HS-27A (cell line): ENCODE results near the gene TPD52L2.
A peak's percentile ranks its signal among the peaks of the same experiment; 100 is the strongest.

Experiments
- DNase-seq: peaks from one replicate; pipeline ENCODE4 v3.0.0-alpha.2; 2012; ENCODE audit warnings: low read depth, missing footprints

The TPD52L2 gene

DNA sequence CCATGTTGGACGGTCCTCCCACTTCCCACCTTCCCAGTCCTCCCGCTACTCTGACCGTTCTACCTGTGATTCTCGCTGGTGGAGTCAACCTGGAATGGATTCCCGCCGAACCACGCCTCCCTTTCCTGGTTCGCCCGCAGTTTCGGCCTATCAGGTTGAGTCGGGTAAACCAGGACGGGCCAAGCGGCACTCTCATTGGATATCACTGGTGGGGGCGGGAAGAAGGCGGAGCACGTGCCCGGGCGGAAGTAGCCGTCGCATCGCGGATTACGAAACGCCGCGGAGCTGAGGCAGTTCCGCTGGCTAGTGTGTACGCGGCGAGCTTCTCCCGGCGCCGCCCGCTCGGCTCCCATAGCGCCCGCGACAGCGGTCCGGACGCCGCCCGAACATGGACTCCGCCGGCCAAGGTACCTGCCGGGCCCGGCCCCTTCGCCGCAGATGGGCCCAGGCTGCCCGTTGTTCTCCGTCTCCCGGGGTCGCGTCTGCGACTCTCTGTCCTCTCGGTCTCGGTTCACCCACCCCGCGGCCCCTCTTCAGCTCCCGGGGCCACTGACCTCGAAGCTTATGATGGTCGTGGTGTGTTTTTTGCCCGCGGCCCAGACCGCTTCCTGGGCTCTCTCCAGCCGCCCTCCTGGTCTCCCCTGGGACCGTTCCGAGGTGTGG is at the start of gene TPD52L2:
Gene TPD52L2 (plus strand): TSS at position 293 of the 663 bp plus-strand sequence. CDS start 96 bp downstream, at position 389.
- DNase-seq = peak; percentile 98

DNA sequence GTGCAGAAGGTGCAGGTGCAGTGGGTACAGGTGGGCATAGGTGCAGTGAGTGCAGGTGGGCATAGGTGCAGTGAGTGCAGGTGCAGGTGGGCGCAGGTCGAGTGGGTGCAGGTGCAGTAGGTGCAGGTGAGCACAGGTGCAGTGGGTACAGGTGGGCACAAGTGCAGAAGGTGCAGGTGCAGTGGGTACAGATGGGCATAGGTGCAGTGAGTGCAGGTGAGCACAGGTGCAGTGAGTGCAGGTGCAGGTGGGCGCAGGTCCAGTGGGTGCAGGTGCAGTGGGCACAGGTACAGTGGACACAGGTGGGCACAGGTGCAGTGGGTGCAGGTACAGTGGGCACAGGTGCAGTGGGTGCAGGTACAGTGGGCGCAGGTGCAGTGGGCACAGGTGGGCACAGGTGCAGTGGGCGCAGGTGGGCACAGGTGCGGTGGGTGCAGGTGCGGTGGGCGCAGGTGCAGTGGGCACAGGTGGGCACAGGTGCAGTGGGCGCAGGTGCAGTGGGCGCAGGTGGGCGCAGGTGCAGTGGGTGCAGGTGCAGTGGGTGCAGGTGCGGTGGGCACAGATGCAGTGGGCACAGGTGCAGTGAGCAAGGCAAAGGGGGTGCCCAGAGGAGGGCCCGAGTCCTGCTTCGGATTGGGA is 49.3 kb upstream of the TPD52L2 start:
- DNase-seq = no peak

DNA sequence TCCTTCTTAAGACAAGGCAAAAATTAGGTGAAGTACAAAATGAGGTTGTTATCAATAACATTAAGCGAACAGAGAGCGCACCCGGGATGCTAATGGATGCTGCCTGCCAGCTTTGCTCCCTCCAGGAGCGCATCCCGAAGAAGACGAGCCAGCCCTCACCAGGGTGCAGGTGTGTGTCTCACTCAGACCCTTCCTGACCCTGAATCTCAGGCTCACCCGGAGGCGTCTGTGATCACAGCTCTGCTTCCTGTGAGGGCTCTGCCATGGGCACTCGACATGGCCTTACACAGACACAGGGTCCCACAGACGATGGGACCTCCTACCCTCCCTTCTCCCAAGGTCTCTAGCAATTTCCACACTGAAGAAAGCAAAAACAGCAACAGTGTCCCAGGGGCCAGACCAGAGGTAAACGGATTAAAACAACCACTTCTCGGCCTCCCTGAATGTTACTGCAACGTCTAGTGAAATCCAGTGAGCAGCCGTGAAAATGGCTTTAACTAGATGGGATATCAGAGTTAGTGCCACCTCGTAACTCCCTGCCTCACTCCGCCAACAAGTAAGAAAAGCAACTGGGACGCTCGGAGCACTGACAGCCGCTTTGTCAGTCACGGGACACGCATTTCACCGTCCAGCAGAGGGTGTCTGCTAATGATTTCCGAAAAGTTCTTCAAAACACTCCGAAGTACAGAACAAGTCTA is 45.7 kb upstream of the TPD52L2 start:
- no peak for DNase-seq

DNA sequence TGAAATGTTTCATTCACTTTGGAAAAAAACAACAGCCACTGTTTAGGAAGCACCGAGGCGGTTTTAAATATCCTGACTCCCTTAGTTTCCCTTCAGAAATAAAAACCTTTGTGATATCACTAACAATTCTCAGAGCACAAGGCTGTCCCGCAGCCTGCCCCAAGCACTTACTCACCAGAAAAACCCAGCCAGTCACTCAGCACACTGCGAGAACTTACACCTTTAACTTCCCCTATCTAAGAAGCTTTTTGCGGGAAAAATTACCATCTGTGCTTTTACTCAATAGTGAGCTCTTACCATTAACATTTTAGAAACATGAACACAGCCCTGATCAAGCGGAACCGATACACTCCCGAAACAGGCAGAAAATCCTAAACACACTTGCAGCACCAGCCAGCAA is 43.3 kb upstream of the TPD52L2 start:
- no peak for DNase-seq

DNA sequence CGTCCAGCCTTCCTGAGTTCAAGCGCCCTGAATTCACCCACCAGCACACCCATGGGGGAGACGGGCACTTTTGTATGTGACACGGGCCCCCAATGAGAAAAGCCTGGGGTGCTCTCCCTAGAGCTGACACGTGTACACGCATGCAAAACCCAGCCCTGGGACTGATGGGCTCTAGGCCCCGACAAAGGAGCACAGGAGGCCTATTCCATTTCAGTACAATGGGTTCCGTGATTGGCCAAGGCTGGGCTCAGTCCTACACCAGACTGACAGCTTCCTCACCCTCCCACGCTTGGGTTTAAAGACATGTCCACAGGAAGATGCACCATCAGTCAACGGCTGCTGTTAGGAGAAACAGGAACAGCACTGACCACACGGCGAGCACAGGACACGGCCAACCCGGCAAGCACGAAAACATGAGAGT is 42.8 kb upstream of the TPD52L2 start:
- no peak for DNase-seq

DNA sequence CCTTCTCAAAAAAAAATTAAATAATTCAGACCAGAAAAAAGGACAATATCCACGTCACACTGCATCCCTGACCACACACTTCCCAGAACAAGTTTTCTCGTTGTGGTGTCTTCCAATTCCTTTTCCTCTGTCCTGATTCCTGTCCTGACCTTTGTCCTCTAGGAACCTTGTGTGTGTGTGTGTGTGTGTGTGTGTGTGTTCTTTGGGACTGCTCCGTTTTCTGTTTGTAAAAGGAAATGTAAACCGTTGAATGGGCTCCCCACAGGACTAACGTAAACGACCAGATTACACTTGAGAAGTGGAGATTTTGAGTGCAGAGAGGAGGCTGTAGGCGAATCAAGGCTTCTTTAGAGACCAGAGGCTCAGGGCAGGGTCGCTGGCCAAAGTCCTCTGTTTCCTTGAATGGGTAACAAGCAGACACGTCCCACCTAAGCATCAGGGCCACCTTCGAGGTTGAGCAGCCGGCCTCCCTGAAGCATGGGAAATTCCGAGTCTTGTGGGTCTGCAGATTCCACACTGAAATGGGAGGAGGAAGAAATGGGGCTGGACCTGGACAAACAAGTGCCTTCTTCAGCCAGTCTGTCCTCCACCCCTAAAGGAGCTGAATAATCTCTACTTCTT is 41.3 kb upstream of the TPD52L2 start:
- DNase-seq = no peak

DNA sequence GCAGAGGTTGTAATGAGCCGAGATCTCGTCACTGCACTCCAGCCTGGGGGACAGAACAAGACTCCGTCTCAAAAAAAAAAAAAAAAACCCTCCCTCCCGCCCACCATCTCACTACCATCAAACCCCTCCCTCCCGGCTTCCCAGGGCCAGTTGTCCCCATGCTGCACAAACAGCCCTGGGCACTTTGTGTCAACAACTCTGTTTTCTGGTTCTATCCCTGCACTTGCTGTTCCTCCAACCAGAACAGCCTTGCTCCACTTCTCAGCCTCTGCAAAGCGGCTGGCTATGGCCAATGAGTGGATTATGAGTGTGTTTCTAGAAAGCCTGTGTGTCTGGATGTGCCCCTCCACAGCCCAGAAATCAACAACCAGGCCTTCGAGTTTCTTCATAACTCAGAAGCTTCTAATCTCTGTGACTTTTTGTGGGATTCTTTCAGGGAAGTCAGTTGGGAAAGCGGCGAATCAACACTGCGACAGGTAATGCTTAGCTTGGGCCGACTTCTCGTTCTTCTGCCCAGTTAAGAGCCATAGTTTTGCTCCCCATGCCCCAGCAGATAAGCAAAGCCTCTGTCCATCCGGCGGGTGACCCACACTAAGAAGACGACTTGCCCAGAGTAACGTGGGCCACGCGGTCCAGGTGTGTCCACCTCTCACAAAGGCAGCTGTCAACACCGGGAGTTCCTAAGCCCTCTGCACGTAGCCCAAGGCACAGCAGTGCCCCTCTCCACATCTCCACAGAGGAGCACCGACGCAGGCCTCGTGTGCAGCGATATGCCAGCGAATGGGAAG is 39.5 kb upstream of the TPD52L2 start:
- DNase-seq = no peak

DNA sequence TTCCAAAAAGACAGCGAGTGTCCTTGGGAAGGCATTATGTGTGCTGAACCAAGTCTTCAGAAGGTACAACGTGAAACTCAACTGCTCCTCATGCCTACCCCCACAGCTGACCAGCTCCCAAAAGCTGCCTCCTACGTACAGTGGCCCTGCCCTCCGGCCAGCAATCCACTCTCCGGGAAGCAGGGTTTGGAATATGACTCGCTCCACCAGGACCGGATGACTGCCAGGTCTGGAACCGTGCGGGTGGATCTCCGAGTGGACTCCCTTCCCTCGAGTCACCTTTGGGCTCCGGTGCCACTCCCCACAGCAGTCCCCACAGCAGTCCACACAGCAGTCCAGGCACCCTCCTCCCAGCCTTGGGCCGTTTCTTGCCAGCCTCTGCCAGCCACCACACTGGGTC is 38.3 kb upstream of the TPD52L2 start:
- DNase-seq = no peak

DNA sequence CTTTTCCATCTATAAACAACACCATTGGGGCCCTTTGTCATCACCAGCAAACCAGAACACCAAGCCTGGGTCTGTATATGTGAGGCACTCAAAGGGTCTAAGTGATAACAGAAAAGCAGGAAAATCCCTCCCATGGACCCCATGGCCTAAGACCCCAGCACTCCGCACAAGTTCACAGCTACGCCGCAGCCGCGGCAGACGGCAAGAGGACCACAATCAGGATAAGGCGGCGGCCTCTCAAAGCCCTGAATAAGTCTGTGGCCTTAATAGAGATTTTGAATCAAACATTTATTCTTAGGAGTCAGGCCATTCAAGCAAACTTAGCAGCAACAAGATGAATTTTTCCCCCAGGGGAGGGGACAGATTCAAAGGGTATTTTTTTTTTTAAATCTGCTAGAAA is 36.9 kb upstream of the TPD52L2 start:
- no peak for DNase-seq

DNA sequence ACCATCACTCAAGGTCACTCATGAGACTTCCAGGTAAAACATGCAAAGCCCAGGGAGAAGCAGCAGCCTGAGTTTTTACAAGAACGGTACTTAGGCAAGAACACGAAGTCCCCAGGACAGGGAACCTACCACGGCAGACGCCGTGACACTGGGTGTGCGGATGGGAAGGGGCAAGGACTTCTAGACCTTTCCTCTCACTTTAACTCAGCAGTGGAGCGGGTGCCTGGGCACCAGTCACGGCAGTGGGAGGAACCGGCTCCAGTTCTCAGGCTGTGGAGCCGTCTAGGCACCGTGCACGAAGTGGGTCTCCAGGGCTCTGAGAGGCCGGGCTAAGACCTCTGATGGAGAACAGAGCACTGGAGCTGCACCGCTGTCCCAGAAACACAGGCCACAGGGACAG is 36.5 kb upstream of the TPD52L2 start:
- DNase-seq = no peak

DNA sequence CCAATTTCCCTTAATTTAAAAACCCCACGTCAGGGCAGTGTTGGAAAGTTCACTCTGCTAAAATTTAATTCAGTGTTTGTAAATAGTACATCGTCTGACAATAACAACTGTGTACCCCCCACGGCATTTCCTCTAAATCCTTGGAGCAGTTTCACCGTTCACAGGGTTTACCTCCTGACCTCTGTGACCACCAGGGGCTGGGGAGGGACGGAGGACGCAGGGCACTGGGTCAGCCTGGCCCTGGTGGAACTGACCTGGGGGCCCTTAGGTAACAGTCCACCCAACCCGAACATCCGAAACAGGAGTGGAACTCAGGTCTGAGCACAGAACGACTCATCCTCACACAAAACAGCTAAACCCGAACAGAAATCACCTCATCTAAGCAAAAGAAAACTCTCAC is 36.1 kb upstream of the TPD52L2 start:
- no peak for DNase-seq

DNA sequence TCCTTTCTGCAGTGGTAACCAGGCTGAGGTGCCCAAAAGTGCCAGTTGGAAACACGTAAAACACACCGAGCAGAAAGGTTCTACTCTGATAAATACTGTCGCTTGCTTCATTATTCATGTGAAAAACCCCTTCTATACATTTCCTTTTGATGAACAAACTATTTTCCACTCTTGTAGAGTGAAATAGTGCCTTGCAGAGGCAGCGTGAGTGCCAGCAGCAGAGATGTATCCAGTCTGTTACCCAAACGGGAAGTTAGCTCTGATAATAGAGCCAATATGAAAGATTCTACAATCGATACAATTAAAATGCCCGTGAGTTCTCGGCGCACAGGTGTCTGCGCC is 35.5 kb upstream of the TPD52L2 start:
- DNase-seq = no peak

DNA sequence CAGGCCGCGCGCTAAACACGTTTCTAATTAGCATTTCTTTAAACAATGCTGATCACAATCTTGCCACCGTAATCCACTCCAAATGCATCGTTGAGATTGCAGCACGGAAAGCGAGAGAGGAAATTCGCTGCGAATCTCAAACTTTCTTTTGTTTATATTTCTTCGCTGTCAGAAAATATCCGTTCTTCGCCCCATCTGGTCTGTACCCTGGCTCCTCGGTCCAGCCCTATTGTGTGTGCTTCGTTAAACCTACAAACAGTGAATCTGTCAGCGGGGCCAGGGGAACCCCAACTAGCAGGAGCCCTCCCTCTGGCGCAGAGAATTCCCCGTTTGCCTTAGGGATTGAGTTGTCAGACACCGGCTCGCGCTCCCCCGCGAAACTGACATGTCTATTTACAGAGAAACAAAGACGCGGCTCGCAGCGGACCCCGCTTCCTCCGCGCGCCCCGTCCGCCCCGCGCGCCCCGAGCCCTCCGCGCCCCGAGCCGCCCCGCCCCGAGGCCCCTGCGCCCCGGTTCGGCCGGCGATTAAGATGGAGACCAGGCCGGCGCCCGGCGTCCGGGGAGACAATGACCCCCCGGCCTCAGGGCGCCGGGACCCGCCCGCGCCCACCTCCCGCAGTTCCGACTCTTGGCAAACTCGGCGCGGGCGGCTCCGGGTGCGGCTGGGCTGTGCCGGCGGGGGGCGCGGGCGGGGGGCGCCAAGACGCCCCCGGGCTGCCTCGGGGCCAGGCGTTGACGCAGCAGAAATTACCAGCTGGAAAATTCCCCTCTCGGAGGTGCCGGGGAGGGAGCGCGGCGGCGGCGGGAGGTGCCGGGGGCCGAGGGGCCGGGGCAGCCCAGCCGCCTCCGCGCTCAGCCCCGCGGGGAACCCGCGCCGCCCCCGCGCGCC is 34.9 kb upstream of the TPD52L2 start:
- no peak for DNase-seq

DNA sequence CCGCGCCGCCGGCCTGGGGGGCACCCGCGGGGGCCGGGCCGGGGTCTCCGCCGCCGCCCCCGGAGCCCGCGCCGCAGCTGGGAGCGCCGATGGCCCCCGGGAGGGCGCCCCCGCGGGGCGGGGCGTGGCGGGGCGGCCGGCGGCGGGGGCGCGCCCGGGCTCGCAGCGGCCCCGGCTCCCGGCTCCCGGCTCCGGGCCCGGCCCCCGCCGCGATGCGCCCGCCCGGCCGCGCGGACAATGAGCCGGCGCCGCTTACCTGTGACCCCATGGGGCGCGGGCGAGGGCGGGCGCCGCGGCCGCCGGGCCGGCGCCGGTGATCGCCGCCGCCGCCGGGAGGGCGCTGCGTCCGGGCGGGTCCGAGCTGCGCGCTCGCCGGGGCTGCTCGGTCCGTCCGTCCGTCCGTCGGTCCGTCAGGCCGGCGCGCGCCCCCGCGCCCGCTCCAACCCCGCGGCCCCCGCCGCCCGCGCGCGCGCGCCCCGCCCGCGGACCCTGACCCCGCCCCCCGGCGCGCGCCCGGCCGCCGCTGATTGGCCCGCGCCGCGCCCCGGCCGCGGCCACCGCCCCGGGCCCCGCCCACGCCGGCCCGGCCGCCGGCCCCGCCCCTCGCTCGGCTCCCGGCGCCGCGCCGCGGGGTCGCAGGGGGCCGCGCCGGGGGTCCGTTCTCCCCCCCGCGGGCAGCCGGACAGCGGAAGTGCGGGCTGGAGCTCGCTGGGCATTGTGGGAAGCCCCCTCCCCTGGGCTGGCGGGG is 34.1 kb upstream of the TPD52L2 start, which contains the start of gene ZBTB46:
Gene ZBTB46 (minus strand): TSS at position 424 of the 748 bp plus-strand sequence. CDS start 40,507 bp downstream, outside the sequence.
- DNase-seq = no peak

DNA sequence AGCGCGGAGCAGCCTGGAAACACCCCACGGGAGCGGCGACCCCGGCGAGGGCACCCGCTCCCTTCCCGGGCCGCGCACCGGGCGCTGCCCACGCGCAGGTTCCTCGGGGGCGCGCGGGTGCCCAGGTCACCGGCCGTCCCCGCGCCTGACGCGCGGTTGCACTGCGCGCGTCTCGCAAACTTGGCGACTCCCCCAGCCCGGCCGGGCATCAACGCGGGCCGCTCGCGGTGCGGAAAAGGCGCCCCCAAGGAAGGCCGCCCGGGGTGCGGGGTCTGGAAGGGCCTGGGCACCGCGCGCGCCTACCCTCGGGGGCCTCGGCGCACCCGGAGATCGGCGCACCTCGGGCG is 33.5 kb upstream of the TPD52L2 start:
- DNase-seq = no peak

DNA sequence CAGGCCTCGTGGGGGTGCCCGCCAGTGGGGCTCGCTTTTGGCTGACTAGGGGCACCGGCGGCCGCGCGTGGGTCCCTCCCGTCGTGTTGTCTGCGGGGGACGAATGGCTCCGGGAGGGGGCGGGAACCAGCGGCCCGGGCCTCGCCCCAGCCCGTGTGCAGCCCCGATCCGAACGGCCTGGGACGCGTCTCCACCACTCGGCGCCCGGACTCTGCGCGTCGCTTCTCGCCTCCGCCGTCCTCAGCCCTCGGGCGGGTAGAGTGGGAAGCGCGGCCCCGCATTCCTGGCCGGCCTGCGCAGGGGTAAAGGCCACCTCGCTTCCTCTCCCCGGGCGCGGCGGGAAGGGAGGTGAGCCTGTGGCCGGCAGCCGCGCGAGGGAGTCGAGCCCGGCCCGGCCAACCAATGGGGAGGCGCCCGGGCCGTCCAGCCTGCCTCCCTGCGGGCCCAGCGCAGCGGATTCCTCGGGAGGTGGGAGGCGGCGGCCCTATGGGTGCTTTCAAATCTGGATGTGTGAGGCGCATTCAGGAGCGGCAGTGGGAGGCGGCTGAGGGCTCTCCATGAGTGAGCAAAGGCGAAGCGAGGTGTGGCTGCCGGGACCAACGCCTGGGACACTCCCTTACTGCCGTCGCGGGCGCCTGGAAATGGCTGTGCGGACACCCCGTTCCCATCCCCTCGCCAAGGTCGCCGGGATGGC is 32.9 kb upstream of the TPD52L2 start:
- no peak for DNase-seq

DNA sequence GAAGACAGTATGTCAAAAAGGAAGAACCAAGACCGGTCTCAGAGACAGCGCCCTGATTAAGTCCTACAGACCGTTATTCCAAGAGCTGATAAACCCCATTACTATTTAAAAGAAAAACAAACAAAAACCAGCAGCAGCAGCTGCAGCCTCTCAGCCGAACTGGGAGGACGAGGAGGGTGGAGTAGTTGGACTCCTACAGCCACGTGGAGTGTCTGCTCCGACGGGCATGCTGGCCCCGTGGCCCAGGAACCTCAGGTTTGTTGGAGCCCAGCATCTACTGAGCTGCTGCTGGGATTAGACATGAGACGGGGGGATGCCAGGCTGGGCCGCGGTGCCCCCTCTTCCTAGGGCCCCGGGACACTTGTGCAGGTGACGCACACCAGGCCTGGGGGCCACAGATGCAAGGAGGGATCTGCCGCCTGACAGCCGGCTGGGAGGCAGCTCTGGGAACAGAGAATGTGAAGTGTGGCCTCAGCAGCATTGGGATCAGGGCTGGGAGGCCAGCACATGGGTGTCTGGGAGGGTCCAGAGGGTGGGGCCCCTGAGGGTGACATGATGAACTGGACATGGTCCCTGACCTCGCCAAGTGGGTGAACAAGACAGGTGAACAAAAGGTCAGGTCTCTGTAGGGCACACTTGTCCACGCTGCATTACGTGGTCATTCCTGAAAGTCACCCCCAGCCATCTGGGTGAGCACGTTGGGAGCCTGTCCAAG is 31.1 kb upstream of the TPD52L2 start:
- no peak for DNase-seq

DNA sequence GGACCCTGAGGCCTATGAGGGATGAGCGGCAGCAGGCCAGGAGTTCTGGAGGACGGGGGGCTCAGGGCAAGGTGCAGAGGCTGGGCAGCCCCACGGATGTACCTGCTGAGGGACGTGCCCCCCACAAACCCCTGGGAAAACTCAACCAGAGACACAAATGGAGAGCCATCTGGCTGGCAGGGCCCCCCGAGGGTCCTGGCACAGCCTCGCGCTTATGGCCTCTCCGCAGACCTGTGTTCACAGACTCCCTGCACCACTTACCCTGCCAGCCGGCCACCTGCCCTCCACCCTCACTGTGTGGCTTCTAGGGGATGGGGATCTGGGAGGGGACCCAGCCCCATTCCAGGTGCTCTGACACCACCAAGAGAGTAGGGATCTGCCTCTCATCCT is 30.6 kb upstream of the TPD52L2 start:
- no peak for DNase-seq
